ENCODE data around the gene CELA2A.

- TF ChIP-seq CTCF (IDR thresholded peaks at IDR 0.05) (no peak), POLR2A (IDR thresholded peaks at IDR 0.05) (no peak), EP300 (IDR thresholded peaks at IDR 0.05) (no peak)
Measured at GRCh38 chr1:15424146-15424667, 32.3 kb upstream of the CELA2A start.

Data from upper lobe of left lung (tissue), 4 donors.